PC-9 (cell line): Measurements from ENCODE around the gene ANKRD10.

ENCODE experiments used
- EZH2 ChIP-seq: fragments of 200-600 bp; sonication (generic); IDR thresholded peaks from 2 replicates; pipeline ENCODE4 v1.8.0; 2017; ENCODE audit warnings: antibody characterized with exemption, low read depth
- TF ChIP-seq, protein P1 (sequence below): fragments of 200-600 bp; sonication (generic); conservative IDR thresholded peaks from 2 replicates; pipeline ENCODE4 v1.6.1; 2017; ENCODE audit warnings: mixed run types, antibody characterized with exemption, mild to moderate bottlenecking, moderate library complexity

DNA sequence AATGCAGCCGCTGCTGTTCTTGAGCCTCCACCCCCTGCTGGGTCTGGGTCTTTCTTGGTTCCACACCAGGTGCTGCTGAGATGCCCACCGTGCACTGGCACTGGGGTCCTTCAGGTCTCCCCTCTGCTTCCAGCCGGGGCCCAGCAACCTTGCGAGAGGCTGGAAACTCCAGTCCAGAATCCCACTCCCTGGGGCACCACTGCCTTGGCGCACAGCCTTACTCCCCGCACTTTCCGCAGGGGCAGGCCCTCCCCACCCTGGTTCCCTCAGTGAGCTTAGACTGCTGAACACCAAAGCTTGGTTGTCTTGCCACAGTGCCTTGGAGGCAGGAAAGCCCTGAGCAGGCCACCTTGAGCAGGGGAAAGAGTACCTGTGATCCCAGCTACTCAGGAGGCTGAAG lies 60.0 kb downstream of the ANKRD10 start:
- TF ChIP-seq, protein P1, sequence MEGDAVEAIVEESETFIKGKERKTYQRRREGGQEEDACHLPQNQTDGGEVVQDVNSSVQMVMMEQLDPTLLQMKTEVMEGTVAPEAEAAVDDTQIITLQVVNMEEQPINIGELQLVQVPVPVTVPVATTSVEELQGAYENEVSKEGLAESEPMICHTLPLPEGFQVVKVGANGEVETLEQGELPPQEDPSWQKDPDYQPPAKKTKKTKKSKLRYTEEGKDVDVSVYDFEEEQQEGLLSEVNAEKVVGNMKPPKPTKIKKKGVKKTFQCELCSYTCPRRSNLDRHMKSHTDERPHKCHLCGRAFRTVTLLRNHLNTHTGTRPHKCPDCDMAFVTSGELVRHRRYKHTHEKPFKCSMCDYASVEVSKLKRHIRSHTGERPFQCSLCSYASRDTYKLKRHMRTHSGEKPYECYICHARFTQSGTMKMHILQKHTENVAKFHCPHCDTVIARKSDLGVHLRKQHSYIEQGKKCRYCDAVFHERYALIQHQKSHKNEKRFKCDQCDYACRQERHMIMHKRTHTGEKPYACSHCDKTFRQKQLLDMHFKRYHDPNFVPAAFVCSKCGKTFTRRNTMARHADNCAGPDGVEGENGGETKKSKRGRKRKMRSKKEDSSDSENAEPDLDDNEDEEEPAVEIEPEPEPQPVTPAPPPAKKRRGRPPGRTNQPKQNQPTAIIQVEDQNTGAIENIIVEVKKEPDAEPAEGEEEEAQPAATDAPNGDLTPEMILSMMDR: no peak
- TF ChIP-seq EZH2: no peak
